ENCODE data around the gene TNIK. TPM values are rescaled to one million over a fixed set of nuclear protein-coding genes. Genes with fewer than 3 reads are reported as not detected.

Gene TNIK
- total and polyA plus RNA-seq, 10 of the 15 experiments (the other 5 are each of a cell fraction or from before 2014, with no cell fraction given) = 13.9 to 74.3 (median 48.2) TPM

GRCh38 chr3:171286580-171287249, 173.5 kb downstream of the TNIK start (continued):
- TF ChIP-seq NRF1 (conservative IDR thresholded peaks at IDR 0.05; ENCODE audit: low read depth, low read length) (no peak), HDGF (IDR thresholded peaks at IDR 0.05) (no peak), POLR2AphosphoS2 (IDR thresholded peaks at IDR 0.05; ENCODE audit: low read depth, low read length) (no peak), CBX3 (IDR thresholded peaks at IDR 0.05; ENCODE audit: borderline replicate concordance, low read depth) (no peak), PML (IDR thresholded peaks at IDR 0.05; ENCODE audit: low read length) (peak; percentile 49; the same call in 1 of the 2 replicates), NFIC (IDR thresholded peaks at IDR 0.05; ENCODE audit: low read depth, low read length) (peak; percentile 84; the same call in 1 of the 2 replicates), NBN (IDR thresholded peaks at IDR 0.05) (no peak), JUNB (IDR thresholded peaks at IDR 0.05) (peak; percentile 67), RELB (IDR thresholded peaks at IDR 0.05; ENCODE audit: low read depth) (peak; percentile 62; the same call in 1 of the 2 replicates), BHLHE40 (IDR thresholded peaks at IDR 0.05; ENCODE audit: borderline replicate concordance in 1 of 2, low read depth in 2 of 2, low read length in 1 of 2) (no peak), EZH2 (IDR thresholded peaks at IDR 0.05; ENCODE audit: borderline replicate concordance, control insufficient read depth, low read depth, low read length) (no peak), SMAD5 (IDR thresholded peaks at IDR 0.05; ENCODE audit: low read depth) (no peak), CHD4 (IDR thresholded peaks at IDR 0.05) (no peak), YBX1 (IDR thresholded peaks at IDR 0.05) (no peak), RFX5 (IDR thresholded peaks at IDR 0.05; ENCODE audit: low read depth, low read length) (no peak), RELA (IDR thresholded peaks at IDR 0.05; ENCODE audit: borderline replicate concordance, partially characterized antibody) (peak; percentile 42), RAD51 (IDR thresholded peaks at IDR 0.05) (no peak), NR2C2 (IDR thresholded peaks at IDR 0.05; ENCODE audit: borderline replicate concordance, control insufficient read depth, insufficient read length, low read depth) (no peak), CEBPB (IDR thresholded peaks at IDR 0.05; ENCODE audit: borderline replicate concordance in 1 of 2, low read depth in 2 of 2, low read length in 2 of 2) (peak in 1 of 2 experiments; percentile 78; a peak in 1 of 4 replicates), GATAD2B (conservative IDR thresholded peaks at IDR 0.05; ENCODE audit: low read depth) (no peak), ZBED1 (IDR thresholded peaks at IDR 0.05; ENCODE audit: borderline replicate concordance) (no peak; the same call in 1 of the 2 replicates), IRF4 (IDR thresholded peaks at IDR 0.05; ENCODE audit: low read depth, low read length) (no peak), RCOR1 (conservative IDR thresholded peaks at IDR 0.05; ENCODE audit: low read depth, low read length) (no peak), IKZF2 (IDR thresholded peaks at IDR 0.05) (0 out of 4 replicates have a peak, but pooled peaks of 1 of the 2 experiments have one; percentile 33)
- TF ChIP-seq, protein P1, sequence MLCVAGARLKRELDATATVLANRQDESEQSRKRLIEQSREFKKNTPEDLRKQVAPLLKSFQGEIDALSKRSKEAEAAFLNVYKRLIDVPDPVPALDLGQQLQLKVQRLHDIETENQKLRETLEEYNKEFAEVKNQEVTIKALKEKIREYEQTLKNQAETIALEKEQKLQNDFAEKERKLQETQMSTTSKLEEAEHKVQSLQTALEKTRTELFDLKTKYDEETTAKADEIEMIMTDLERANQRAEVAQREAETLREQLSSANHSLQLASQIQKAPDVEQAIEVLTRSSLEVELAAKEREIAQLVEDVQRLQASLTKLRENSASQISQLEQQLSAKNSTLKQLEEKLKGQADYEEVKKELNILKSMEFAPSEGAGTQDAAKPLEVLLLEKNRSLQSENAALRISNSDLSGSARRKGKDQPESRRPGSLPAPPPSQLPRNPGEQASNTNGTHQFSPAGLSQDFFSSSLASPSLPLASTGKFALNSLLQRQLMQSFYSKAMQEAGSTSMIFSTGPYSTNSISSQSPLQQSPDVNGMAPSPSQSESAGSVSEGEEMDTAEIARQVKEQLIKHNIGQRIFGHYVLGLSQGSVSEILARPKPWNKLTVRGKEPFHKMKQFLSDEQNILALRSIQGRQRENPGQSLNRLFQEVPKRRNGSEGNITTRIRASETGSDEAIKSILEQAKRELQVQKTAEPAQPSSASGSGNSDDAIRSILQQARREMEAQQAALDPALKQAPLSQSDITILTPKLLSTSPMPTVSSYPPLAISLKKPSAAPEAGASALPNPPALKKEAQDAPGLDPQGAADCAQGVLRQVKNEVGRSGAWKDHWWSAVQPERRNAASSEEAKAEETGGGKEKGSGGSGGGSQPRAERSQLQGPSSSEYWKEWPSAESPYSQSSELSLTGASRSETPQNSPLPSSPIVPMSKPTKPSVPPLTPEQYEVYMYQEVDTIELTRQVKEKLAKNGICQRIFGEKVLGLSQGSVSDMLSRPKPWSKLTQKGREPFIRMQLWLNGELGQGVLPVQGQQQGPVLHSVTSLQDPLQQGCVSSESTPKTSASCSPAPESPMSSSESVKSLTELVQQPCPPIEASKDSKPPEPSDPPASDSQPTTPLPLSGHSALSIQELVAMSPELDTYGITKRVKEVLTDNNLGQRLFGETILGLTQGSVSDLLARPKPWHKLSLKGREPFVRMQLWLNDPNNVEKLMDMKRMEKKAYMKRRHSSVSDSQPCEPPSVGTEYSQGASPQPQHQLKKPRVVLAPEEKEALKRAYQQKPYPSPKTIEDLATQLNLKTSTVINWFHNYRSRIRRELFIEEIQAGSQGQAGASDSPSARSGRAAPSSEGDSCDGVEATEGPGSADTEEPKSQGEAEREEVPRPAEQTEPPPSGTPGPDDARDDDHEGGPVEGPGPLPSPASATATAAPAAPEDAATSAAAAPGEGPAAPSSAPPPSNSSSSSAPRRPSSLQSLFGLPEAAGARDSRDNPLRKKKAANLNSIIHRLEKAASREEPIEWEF (IDR thresholded peaks at IDR 0.05; ENCODE audit: insufficient replicate concordance, low read depth, low read length) = no peak
- TF ChIP-seq, protein P2, sequence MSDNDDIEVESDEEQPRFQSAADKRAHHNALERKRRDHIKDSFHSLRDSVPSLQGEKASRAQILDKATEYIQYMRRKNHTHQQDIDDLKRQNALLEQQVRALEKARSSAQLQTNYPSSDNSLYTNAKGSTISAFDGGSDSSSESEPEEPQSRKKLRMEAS (IDR thresholded peaks at IDR 0.05; ENCODE audit: low read depth, low read length) = no peak

Data from GM12878 (cell line).